ENCODE measurements around the gene FTO.
A peak's percentile ranks its signal among the peaks of the same experiment; 100 is the strongest.
"Not testable (repeated sequence)": the region's sequence is repeated elsewhere in the genome, so short reads cannot be mapped to it uniquely, and the experiment has no call there.

The FTO gene

DNA sequence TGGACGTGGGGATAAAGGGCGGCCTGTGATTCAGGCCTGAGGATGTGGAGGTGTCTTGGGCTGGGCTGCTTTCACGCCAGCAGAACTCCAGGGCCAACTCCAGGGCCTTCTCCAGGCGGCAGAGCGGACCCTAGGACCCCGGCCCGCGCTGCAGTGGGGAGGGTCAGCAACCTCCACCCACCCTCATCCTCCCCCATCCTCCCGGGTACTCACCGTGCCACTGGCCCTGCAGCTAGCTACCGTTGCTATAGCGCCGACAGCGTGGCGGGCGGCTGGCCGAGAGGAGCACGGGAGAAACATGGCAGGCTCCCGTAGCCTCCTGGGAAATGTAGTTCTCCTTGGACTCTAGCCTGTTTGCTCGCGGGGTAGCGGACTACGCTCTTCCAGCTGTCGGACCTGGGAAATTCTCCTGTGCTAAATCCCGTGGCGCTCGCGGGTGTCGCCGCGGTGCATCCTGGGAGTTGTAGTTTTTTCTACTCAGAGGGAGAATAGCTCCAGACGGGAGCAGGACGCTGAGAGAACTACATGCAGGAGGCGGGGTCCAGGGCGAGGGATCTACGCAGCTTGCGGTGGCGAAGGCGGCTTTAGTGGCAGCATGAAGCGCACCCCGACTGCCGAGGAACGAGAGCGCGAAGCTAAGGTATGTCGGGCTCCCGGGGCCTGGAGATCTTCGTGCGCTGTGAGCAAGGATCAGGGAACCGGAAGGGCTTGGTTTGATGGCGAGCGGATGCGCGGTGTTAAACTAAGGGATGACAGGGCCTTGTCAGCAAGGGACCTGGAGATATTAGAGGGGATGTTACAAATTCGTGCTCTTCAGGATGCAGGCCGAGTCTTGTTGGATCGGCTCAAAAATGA, at the start of gene FTO, which contains the start of gene RPGRIP1L:
Gene FTO (plus strand): TSS at position 567 of the 855 bp plus-strand sequence.
Gene RPGRIP1L (minus strand): TSS at position 270 of the 855 bp plus-strand sequence. CDS start 3,136 bp downstream, outside the sequence.
- DNase-seq = peak; percentile 98

DNA sequence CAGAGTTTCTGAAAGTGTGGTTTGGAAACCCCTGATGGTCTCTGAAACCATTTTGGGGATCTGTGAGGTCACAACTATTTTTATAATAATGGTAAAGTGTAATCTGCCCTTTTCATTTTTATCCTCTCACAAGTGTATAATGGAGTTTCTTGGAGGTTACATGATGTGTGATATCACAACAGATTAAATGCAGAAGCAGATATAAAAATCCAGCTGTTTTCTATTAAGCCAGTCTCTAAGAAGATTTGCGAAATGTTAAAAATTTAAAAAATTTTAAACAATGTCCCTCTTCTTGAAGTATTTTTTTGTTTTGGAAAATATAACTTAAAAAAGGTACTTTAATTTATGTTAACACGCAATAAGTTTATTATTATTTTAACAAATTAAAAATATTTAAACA, 49.0 kb upstream of the FTO start:
- DNase-seq = no peak

DNA sequence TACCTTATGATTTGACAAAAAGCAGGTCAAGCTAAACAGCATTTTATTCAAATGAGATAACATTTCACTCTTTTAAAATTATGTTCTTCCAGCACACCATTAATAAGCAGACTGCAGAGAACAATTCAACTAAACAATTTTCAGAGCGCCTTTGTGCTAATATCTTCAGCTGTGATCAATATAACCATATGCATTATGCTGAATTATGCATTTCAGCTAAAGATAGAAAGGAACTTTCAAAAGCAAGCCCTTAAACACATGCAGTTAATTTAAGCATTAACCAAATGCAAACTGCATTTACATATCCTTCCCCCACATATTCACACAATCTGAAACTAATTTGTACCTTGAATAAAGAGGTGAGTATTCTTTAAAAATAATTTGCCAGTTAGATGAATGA, 41.9 kb upstream of the FTO start:
- no peak for DNase-seq

GRCh38 chr16:53664724-53665345, 39.1 kb upstream of the FTO start:
- peak; percentile 6 for DNase-seq

DNA sequence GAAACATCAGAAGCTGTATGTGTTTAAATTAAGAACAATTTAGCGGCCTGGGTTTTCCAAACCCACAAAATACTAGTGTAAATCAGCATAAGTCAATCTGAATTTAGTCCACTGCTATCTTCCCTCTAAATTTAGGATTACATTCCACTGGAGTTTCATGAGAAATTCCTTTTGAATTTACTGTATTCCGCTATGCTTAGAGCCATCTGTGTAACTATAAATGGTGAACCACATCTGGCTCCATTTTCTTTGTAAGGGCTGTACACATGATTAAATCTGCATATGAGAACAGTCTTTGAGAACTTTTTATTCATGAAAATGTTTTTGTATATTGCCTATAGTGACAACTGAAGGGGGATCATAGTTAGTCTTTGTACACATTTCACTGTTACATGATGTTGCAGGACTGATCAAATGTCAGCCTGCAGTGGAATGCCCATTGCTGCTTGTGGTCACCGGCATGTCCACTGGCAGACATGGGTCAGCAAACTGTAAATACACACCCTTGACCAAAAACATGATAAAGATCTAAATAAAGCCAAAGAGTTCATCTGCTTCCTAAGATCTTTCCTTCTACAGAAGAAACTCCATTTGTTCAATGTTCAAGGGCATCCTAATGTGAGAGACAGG, 37.1 kb upstream of the FTO start:
- no peak for DNase-seq

DNA sequence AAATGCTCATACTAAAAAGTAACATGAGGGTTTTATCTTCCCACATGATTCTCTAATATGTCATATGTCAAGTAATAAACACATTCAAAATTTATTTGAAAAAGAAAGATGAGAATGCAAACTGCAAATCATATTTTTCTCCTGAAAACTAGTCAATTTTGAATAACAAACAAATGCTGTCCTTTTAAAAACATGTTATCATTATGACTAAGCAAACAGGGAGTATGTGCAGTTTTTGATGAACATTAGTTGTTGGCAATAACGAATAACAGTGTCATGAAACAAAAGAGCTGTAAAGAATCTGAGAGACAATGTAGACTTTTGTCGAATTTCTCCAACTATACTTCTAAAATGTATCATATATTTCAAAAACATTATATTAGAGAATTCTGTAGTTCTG, 35.1 kb upstream of the FTO start:
- DNase-seq = no peak

GRCh38 chr16:53672461-53672860, 31.5 kb upstream of the FTO start:
- DNase-seq = no peak

DNA sequence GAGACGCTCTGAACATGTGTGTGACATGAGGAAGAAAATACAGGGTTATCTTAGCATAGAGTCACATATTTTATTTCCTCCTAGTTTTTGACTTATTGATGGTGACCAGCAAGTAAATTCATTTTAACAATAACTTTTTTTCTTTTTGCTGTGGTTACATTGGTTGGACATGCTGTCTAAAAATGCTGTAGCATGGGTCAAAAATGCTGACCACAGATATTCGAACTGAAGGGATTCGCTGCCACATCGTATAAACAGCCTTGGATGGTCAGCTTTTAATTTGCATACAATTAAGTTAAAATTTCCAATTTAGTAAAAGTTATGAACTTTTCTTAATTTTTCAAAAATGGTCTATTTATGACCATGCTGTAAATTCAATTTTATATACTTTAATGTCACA, 30.8 kb upstream of the FTO start:
- no peak for DNase-seq

DNA sequence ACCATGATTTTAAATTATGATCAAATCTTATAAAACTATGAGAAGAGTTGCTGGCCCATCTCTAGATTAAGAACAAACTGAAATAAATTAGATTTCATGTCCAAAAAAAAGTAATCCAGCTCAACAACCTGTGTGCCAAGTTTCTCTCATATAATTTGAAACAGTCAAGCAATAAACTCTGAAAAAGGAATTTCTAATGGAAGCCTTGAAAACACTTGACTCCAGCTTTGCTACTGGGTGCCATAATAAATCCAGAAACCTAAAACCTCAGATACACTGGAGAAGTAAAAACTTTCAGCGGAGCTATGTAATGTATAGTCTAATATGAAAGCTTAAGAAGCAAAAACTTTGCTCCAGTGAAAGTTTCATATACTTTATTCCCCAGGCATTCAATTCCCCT, 25.8 kb upstream of the FTO start:
- no peak for DNase-seq

- DNase-seq = no peak
Observed at GRCh38 chr16:53678756-53679343, 25.1 kb upstream of the FTO start.

GRCh38 chr16:53680756-53681155, 23.2 kb upstream of the FTO start:
- DNase-seq = no peak

DNA sequence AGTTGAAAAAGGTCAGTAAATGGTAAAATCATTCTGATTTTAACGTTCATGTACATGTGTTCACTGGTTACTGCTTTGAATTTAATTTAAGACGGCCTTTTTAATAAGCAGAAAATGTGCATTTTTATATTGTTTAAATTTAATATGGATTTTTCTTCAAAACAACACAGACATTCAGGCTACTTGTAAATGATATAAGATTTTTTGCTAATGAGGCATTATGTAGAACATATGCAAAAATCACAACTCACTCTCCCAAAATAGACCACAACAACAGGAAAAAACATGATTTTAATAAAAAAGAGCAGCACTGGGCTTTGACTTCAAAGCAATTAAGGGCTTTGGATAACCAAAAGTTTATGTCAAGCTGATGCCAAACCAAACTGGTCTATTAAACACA, 22.6 kb upstream of the FTO start:
- DNase-seq = no peak

GRCh38 chr16:53685334-53685733, 18.6 kb upstream of the FTO start:
- not testable (repeated sequence) for DNase-seq

DNA sequence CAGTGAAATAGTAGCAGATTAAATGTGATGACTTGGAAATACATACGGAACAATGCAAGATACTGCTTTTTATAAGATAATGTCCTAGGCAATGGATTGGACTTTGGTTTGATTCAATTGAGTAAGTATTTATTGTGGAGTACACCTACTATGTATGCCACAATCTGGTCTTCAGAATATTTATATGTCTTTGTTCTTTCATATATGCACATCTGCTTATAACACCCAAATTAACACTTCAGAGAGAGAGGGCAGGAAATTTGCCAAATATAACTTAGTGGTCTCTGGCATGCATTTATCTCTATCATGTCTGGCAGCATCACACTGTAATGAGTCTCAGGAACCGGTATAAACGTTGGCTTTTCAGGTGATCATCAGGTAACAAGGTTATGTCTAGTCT, 17.2 kb upstream of the FTO start:
- no peak for DNase-seq

DNA sequence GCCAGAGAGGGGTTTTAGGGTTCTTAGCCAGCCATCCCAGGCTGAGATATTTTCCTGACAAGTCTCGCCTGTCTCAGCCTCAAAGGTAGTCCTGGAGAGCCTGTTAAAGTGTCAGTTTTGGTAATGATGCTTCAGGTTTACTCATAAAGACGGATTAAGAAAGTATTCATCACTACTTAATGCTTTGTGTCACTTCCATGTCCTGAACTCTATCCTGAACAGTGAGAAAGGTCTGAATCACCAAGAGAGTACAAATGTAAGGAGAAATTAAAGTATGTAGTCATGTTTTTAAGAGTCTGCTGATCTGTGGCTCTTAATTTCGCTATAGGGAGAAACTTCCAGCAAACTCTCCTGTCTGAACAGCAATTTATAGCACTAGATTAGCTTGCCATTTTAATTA, 14.3 kb upstream of the FTO start:
- no peak for DNase-seq

DNA sequence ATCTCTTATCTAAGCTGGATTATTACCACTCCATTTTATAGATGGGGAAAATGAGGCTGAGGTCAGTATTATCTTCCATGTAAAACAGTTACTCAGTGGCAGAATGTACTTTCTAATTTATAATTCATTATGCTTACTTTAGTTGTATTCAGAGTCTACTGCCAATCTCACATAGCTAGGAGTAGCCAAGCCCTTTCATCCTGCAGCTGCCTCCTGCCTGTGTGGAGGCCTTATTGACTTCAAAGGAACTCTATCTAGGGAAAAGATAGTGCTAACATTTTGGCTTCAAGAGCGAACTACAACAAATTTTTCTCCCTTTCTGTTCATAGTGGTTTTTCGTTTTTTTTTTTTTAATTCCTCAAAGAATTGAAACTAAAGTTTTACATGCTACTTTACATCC, 13.2 kb upstream of the FTO start:
- DNase-seq = no peak

GRCh38 chr16:53692146-53692545, 11.8 kb upstream of the FTO start:
- no peak for DNase-seq

- no peak for DNase-seq
Observed at GRCh38 chr16:53693320-53693719, 10.6 kb upstream of the FTO start.

DNA sequence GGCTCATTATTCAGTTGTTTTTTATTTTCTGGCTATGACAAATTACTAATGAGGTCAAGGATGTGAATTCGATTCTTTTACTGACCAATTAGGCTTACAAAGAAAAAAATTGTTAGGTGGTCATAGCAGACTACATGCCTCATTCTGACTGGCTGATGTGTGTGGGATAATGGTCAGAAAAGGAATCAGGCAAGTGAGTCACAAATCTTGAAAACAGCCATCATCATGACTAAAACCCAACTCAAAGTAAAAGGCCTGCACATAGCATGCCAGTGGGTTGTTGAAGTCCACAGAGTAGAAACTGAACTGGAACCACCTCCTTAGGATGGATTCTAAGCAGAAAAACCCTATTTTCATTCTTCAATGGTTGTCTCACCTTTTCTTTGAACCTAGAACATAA, 8.9 kb upstream of the FTO start:
- no peak for DNase-seq

DNA sequence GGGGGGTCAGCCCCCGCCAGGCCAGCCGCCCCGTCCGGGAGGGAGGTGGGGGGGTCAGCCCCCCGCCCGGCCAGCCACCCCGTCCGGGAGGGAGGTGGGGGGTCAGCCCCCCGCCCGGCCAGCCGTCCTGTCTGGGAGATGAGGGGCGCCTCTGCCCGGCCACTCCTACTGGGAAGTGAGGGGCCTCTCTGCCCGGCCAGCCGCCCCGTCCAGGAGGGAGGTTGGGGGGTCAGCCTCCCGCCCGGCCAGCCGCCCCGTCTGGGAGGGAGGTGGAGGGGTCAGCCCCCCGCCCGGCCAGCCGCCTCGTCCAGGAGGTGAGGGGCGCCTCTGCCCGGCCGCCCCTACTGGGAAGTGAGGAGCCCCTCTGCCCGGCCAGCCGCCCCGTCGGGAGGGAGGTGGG, 5.7 kb upstream of the FTO start:
- DNase-seq = not testable (repeated sequence)

GRCh38 chr16:53704445-53704813, 473 bp downstream of the FTO start:
- no peak for DNase-seq

- no peak for DNase-seq
Observed at GRCh38 chr16:53707671-53708070, 3.7 kb downstream of the FTO start.

GRCh38 chr16:53708490-53708889, 4.5 kb downstream of the FTO start:
- no peak for DNase-seq

- DNase-seq = no peak
Observed at GRCh38 chr16:53711390-53711789, 7.4 kb downstream of the FTO start.

All from activated naive CD4-positive, alpha-beta T cell treated with Interleukin-2 at 50 U/mL for 16 hours (primary cell).